Lung (tissue), 12 donors: ENCODE measurements around the gene CPD. TPM values are rescaled to one million over a fixed set of nuclear protein-coding genes. Genes with fewer than 3 reads are reported as not detected.

ENCODE experiments used
- ATAC-seq: fragments of 200-7000 bp; cut with Tn5 transposase; one replicate; pipeline ENCODE4 v1.9.1; 2020; ENCODE audit warnings: moderate number of reproducible peaks; ENCODE audit not compliant: insufficient read depth, low FRiP score
- DNase-seq, 3 donors: peaks; one replicate each; pipeline ENCODE4 v3.0.0-alpha.2; 2013 to 2017
- H3K27ac ChIP-seq, 2 donors: one replicate each; pipeline ENCODE4 v1.5.1; 2013; ENCODE audit warnings: mild to moderate bottlenecking in 2 of 2, moderate library complexity in 2 of 2, control low read depth in 1 of 2, inconsistent platforms in 1 of 2, low read depth in 1 of 2, low read length in 1 of 2
- H3K27me3 ChIP-seq, 3 donors: one replicate each; pipeline ENCODE4 v1.5.1; 2013; ENCODE audit warnings: low read length in 2 of 3; ENCODE audit not compliant: control insufficient read depth in 3 of 3, insufficient read depth in 3 of 3
- H3K36me3 ChIP-seq, 4 donors: one replicate each; pipeline ENCODE4 v1.5.1; 2013; ENCODE audit warnings: low read length in 4 of 4, mild to moderate bottlenecking in 1 of 4, moderate library complexity in 1 of 4; ENCODE audit not compliant: control insufficient read depth in 4 of 4, insufficient read depth in 4 of 4
- H3K4me1 ChIP-seq, 5 donors: one replicate each; pipeline ENCODE4 v1.5.1; 2013; ENCODE audit warnings: low read length in 5 of 5, mild to moderate bottlenecking in 2 of 5, moderate library complexity in 1 of 5; ENCODE audit not compliant: control insufficient read depth in 5 of 5, insufficient read depth in 5 of 5
- H3K4me3 ChIP-seq: one replicate; pipeline ENCODE4 v1.5.1; 2013; ENCODE audit warnings: mild to moderate bottlenecking, control low read depth, moderate library complexity
- H3K9ac ChIP-seq, 2 donors: one replicate each; pipeline ENCODE4 v1.5.1; 2013; ENCODE audit warnings: low read length in 2 of 2, control low read depth in 1 of 2; ENCODE audit not compliant: insufficient read depth in 1 of 2
- H3K9me3 ChIP-seq, 4 donors: one replicate each; pipeline ENCODE4 v1.5.1; 2013; ENCODE audit warnings: low read length in 3 of 4, mild to moderate bottlenecking in 1 of 4, moderate library complexity in 1 of 4; ENCODE audit not compliant: control insufficient read depth in 4 of 4, insufficient read depth in 3 of 4
- CTCF ChIP-seq: IDR thresholded peaks from 2 replicates; pipeline ENCODE4 v1.5.1; 2012; ENCODE audit warnings: mild to moderate bottlenecking; ENCODE audit errors: control extremely low read depth, extremely low read depth
- WGBS, 2 donors: extraction: QIAGEN DNeasy Blood & Tissue Kit; methylation state at CpG; one replicate each; pipeline ENCODE4 v1.1.7; 2013; 5-methylcytosine and 5-hydroxymethylcytosine counted together
- polyA plus RNA-seq, 2 donors: library from polyadenylated mRNA; stranded (reverse); fragments of 200-250 nt; gene quantifications; one replicate each; pipeline ENCODE4 v1.2.1, GENCODE V29; 2013
- total RNA-seq, 2 donors: library from RNA; depleted of rRNA in 1 of 2; stranded (reverse); fragments of >200 nt in 1 of 2; gene quantifications; one replicate each; pipeline ENCODE4 v1.2.1, GENCODE V29; 2014 to 2021
- donor health status: control.
- donor health status: control.
- donor health status: Bipolar disorder and iron deficiency.
- donor health status: healthy.
- donor health status: DM: yes; HTN: yes; CAD: no.

CPD gene
- total and polyA plus RNA-seq, 4 donors: 11.1 to 126 (median 88.1) TPM

DNA sequence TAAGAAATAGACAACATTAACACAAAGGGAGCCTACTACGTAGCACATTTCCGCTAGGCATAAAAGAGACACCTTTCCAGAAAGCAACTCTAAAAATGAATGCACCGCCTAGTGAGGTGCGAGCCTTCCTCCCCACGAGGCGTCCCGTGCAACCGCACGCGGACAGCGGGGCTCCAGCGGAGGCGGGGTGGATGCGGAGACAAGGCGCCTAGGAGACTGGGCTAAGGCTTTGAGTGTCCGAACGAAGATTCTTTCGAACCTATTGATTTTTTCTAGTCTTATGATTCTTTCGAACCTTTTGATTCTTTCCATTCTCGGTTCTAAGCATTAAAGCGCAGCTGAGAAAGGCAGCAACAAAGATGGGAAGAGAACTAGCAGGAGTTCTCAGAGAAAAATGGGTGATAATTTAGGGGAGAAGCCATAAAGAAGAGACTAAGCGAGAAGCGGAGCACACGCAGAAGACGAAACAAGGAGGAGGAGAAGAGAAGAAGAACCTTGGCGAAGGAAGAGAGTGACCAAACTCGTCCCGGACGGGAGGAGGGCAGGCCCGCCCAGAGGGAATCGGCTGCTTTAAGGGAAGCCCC is 394 bp upstream of the CPD start:
- Histone ChIP-seq H3K9ac (peak overlapping the region in 1 of 2 donors; percentile 96), H3K27me3 (no peaks in the 10 kb centered on the region), H3K27ac (peak overlapping the region; percentile 48 to 97), H3K4me3 (peak overlapping the region; percentile 26), H3K4me1 (peaks cover 5 to 54% (median 30%) of the 10 kb centered on the region in 5 donors), H3K9me3 (no peaks in the 10 kb centered on the region), H3K36me3 (no peaks in the 10 kb centered on the region)
- TF ChIP-seq CTCF: no peak
- ATAC-seq: no peak
- DNase-seq: peak in 2 of 3 donors; percentile 47 to 61
- 1 to 3% methylated on average over 31 of the region's 31 CpGs for WGBS, 2 donors

- 1% methylated on average over 65 to 68 of the region's 68 CpGs for WGBS, 2 donors
- TF ChIP-seq CTCF: no peak
- H3K9ac ChIP-seq: peak overlapping the region in 1 of 2 donors; percentile 80
- H3K4me1 ChIP-seq: peaks cover 5 to 55% (median 30%) of the 10 kb centered on the region in 5 donors
- no peaks in the 10 kb centered on the region for H3K27me3 ChIP-seq
- H3K36me3 ChIP-seq: no peaks in the 10 kb centered on the region
- H3K9me3 ChIP-seq: no peaks in the 10 kb centered on the region
- H3K4me3 ChIP-seq: peak overlapping the region; percentile 98
- ATAC-seq: peak; percentile 3
- peak overlapping the region; percentile 91 to 97 for H3K27ac ChIP-seq
- DNase-seq: peak in 1 of 3 donors; percentile 10
These were observed 676 bp downstream of the CPD start for GRCh38 chr17:30379303-30379902.

DNA sequence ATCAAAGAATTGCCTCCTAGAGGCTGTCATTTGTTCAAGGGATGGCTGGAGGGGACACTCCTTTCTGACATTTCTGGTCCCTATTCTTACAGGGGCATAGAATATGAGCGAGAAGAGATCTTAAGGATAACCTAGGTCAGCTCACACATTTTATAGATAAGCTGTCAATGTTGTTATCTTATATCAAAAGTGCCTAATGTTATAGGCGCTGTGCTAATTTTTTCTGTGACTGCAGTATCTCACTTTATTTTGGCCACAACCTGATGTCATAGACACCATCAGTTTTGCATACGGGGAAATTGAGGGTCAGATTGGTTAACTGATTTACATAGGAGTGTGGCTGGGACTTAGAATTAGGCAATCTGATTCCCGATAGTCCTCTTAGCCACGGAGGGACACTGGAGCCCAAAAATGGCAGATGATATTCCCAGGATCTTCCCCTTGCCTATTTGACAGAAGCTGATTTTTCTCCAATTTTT is 1.2 kb downstream of the CPD start:
- H3K9ac ChIP-seq: peak overlapping the region; percentile 19 to 80
- peak in 1 of 3 donors; percentile 19 for DNase-seq
- H3K27me3 ChIP-seq: no peaks in the 10 kb centered on the region
- no peaks in the 10 kb centered on the region for H3K36me3 ChIP-seq
- H3K4me3 ChIP-seq: peak overlapping the region; percentile 98
- TF ChIP-seq CTCF: no peak
- peak overlapping the region; percentile 80 to 91 for H3K27ac ChIP-seq
- no peaks in the 10 kb centered on the region for H3K9me3 ChIP-seq
- H3K4me1 ChIP-seq: peaks cover 5 to 55% (median 30%) of the 10 kb centered on the region in 5 donors
- WGBS, 2 donors: 11 to 25% methylated on average over 5 of the region's 5 CpGs
- no peak for ATAC-seq
